Sigmoid colon (tissue), 7 donors: ENCODE results near the gene ATG9B. TPM values are rescaled to one million over a fixed set of nuclear protein-coding genes. Genes with fewer than 3 reads are reported as not detected.

Experiments used
- DNase-seq: peaks from one replicate; pipeline ENCODE4 v3.0.0-alpha.2; 2019
- H3K27ac ChIP-seq, 4 donors: fragments of 200-600 bp; sonication (generic); one replicate each; pipeline ENCODE4 v1.5.1; 2016 to 2019; ENCODE audit warnings: mild to moderate bottlenecking in 1 of 4
- H3K27me3 ChIP-seq, 3 donors: fragments of 200-600 bp; sonication (generic); one replicate each; pipeline ENCODE4 v1.5.1; 2019; ENCODE audit warnings: mild to moderate bottlenecking in 1 of 3
- H3K36me3 ChIP-seq, 4 donors: fragments of 200-600 bp; sonication (generic); one replicate each; pipeline ENCODE4 v1.5.1; 2016 to 2019
- H3K4me1 ChIP-seq, 4 donors: fragments of 200-600 bp; sonication (generic); one replicate each; pipeline ENCODE4 v1.5.1; 2017 to 2019
- H3K4me3 ChIP-seq, 4 donors: fragments of 200-600 bp; sonication (generic); one replicate each; pipeline ENCODE4 v1.5.1; 2017 to 2019; ENCODE audit warnings: mild to moderate bottlenecking in 2 of 4, moderate library complexity in 1 of 4
- H3K9me3 ChIP-seq, 4 donors: fragments of 200-600 bp in 3 of 4; sonication (generic) in 3 of 4; one replicate each; pipeline versions ENCODE4 v1.5.1 to v1.6.1; 2013 to 2019
- EP300 ChIP-seq, 4 donors: sonication (generic); formaldehyde crosslinking; IDR thresholded peaks; one replicate each; pipeline ENCODE4 v1.6.1; 2017; ENCODE audit warnings: antibody characterized with exemption in 4 of 4
- POLR2A ChIP-seq, 2 donors: fragments of 450-650 bp; IDR thresholded peaks; one replicate each; pipeline ENCODE4 v1.6.1; 2016; ENCODE audit warnings: antibody characterized with exemption in 2 of 2, mild to moderate bottlenecking in 2 of 2, moderate library complexity in 2 of 2
- POLR2AphosphoS5 ChIP-seq, 4 donors: sonication (generic); formaldehyde crosslinking; IDR thresholded peaks; one replicate each; pipeline ENCODE4 v1.6.1; 2017; ENCODE audit warnings: antibody characterized with exemption in 4 of 4
- WGBS, 2 donors: extraction: QIAGEN DNeasy Blood & Tissue Kit; methylation state at CpG; one replicate each; pipeline ENCODE4 v1.1.7; 2013; 5-methylcytosine and 5-hydroxymethylcytosine counted together
- intact Hi-C: fragments of 100-400 bp; cut with DNase I; formaldehyde crosslinking; loops from one replicate; pipeline ENCODE4 v1.15.1; 2023
- polyA plus RNA-seq, 3 donors: library from polyadenylated mRNA; stranded (reverse); fragments of 200-250 nt; gene quantifications; one replicate each; pipeline ENCODE4 v1.2.3, GENCODE V29; 2013
- total RNA-seq, 4 donors: library from RNA; depleted of rRNA; stranded (reverse); fragments of >200 nt; gene quantifications; one replicate each; pipeline ENCODE4 v1.1.0, GENCODE V29; 2016
- TF ChIP-seq, protein P1 (sequence below), 4 experiments: fragments of 450-650 bp in 3 of 4; fragments of 200-600 bp in 1 of 4; IDR thresholded peaks; one replicate each; pipeline ENCODE4 v1.5.1; 2016 to 2019; ENCODE audit warnings: antibody characterized with exemption in 4 of 4, mild to moderate bottlenecking in 3 of 4, moderate library complexity in 2 of 4
- donor health status: healthy with polysubstance abuse.
- donor health status: Bipolar disorder and iron deficiency.
- donor health status: healthy.

The ATG9B gene
- total and polyA plus RNA-seq, 7 donors: 1.2 to 1.6 TPM; not detected in 5

DNA sequence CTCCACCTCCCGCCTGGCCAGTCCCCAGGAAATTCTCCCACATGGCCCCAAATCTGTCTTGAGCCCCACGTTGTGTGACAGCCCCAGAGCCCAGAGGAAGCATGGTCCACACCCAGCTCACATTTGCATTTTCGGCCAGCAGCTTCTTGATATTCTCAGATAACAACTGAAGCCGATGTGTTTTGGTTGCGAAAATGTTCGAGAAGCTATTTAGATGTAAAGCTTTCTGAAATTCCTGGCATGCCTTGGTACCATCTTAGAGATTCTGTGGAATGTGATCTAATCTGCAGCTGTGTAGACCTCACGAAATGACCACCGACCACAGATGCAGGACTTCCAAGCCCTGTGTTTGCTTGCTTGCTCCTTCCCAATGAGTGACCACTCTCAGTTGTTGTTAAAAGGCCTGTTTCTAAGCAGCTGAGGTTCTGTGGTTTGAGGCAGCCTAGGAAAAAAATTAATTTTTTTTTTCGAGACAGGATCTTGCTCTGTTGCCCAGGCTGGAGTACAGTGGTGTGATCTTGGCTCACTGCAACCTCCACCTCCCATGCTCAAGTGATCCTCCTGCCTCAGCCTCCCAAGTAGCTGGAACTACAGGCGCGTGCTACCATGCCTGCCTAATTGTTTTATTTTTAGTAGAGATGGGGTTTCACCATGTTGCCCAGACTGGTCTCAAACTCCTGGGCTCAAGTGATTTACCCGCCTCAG is 43.9 kb upstream of the ATG9B start:
- 92 to 93% methylated on average over 12 of the region's 12 CpGs for whole genome bisulfite sequencing, 2 donors
- no peak overlapping the region for H3K27ac ChIP-seq
- TF ChIP-seq POLR2AphosphoS5 (IDR thresholded peaks at IDR 0.05) (no peak), POLR2A (IDR thresholded peaks at IDR 0.05) (no peak), EP300 (IDR thresholded peaks at IDR 0.05) (no peak)
- TF ChIP-seq, protein P1, sequence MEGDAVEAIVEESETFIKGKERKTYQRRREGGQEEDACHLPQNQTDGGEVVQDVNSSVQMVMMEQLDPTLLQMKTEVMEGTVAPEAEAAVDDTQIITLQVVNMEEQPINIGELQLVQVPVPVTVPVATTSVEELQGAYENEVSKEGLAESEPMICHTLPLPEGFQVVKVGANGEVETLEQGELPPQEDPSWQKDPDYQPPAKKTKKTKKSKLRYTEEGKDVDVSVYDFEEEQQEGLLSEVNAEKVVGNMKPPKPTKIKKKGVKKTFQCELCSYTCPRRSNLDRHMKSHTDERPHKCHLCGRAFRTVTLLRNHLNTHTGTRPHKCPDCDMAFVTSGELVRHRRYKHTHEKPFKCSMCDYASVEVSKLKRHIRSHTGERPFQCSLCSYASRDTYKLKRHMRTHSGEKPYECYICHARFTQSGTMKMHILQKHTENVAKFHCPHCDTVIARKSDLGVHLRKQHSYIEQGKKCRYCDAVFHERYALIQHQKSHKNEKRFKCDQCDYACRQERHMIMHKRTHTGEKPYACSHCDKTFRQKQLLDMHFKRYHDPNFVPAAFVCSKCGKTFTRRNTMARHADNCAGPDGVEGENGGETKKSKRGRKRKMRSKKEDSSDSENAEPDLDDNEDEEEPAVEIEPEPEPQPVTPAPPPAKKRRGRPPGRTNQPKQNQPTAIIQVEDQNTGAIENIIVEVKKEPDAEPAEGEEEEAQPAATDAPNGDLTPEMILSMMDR (IDR thresholded peaks at IDR 0.05): no peak
- no peak overlapping the region for H3K4me3 ChIP-seq
- H3K27me3 ChIP-seq: no peaks in the 10 kb centered on the region
- DNase-seq: no peak
- H3K36me3 ChIP-seq: peaks cover 37 to 98% (median 78%) of the 10 kb centered on the region in 4 donors
- intact Hi-C loops: no loop called here
- H3K4me1 ChIP-seq: peaks cover 0 to 8% (median 7%) of the 10 kb centered on the region in 4 donors
- H3K9me3 ChIP-seq: no peaks in the 10 kb centered on the region

DNA sequence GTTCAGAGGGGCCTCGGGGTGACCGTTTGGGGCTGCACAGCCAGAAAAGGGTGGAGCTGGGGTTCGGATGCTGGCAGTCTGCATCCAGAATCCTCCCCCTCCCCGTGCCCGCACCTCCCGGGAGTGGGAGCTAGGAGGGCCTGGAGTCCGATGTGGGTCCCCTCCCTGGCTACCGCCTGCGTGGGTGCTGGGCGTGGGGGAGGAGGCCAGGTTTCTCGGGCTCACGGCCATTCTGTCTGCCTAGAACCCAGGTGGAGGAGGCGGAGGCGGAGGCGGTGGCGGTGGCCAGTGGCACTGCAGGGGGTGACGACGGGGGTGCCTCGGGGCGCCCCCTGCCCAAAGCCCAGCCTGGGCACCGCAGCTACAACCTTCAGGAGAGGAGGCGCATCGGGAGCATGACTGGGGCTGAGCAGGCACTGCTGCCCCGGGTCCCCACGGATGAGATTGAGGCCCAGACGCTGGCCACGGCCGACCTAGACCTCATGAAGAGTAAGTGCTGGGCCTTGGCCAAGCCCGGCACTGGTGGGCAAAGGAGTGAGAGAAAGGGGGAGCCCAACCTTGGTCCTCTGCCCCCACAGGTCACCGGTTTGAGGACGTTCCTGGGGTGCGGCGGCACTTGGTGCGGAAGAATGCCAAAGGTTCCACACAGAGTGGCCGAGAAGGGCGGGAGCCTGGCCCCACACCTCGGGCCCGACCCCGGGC is 42.1 kb upstream of the ATG9B start:
- H3K27ac ChIP-seq: no peak overlapping the region
- intact Hi-C loops: no loop called here
- no peaks in the 10 kb centered on the region for H3K9me3 ChIP-seq
- H3K27me3 ChIP-seq: no peaks in the 10 kb centered on the region
- H3K4me3 ChIP-seq: no peak overlapping the region
- peaks cover 0 to 26% (median 25%) of the 10 kb centered on the region in 4 donors for H3K4me1 ChIP-seq
- DNase-seq: no peak
- WGBS, 2 donors: 93% methylated on average over 39 of the region's 39 CpGs
- TF ChIP-seq POLR2A (IDR thresholded peaks at IDR 0.05): no peak
- TF ChIP-seq POLR2AphosphoS5 (IDR thresholded peaks at IDR 0.05): no peak
- TF ChIP-seq EP300 (IDR thresholded peaks at IDR 0.05): no peak
- TF ChIP-seq, protein P1 (IDR thresholded peaks at IDR 0.05): no peak
- H3K36me3 ChIP-seq: peaks cover 34 to 80% (median 61%) of the 10 kb centered on the region in 4 donors

DNA sequence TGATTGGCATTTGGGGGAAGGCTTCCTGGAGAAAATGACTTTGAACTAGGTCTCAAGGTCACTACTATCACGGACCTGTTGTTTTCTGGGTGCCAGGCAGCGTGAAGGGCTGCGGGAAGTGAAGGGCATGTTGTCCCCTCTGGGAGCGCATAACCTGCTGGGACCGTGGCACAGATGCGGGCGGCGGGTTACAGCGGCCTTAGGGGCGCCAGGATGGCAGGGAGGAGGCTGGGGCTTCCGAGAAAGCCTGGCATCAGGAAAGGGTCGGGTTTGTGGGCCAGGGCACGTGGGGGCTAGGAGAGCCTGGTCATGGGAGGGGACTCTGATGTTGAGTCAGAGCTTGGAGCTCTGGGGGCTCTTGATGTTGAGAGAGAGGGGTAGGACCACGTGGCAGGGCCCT is 41.2 kb upstream of the ATG9B start:
- Histone ChIP-seq H3K27me3 (no peaks in the 10 kb centered on the region), H3K4me3 (no peak overlapping the region), H3K27ac (no peak overlapping the region), H3K36me3 (peaks cover 26 to 71% (median 52%) of the 10 kb centered on the region in 4 donors), H3K9me3 (no peaks in the 10 kb centered on the region), H3K4me1 (peaks cover 0 to 35% (median 34%) of the 10 kb centered on the region in 4 donors)
- 87 to 88% methylated on average over 14 of the region's 14 CpGs for WGBS, 2 donors
- TF ChIP-seq, protein P1 (IDR thresholded peaks at IDR 0.05): no peak
- TF ChIP-seq EP300 (IDR thresholded peaks at IDR 0.05) (no peak), POLR2A (IDR thresholded peaks at IDR 0.05) (no peak), POLR2AphosphoS5 (IDR thresholded peaks at IDR 0.05) (no peak)
- DNase-seq: no peak
- intact Hi-C loops: no loop called here

DNA sequence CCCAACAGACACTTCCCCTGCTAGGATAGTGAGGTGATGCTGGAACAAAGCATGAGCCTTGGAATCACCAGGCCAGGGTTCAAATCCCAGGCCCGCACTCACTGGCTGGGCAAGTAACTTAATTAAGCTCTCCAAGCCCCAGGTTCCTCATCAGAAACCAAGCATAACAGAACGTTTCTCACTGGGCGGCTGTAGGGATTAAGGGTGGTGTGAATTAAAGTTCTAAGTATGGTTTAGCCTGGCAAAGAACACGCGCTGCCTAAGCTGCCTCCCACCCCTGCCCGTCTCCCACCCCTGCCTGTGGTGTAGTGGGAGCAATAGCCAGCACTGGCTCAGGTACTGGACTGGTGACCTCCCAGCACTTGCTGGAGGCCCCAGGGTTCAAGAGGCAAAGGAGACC is 40.7 kb upstream of the ATG9B start:
- peaks cover 21 to 65% (median 47%) of the 10 kb centered on the region in 4 donors for H3K36me3 ChIP-seq

More for the DNA sequence above, 40.7 kb upstream of the ATG9B start:
- WGBS, 2 donors: 90 to 91% methylated on average over 6 of the region's 6 CpGs
- H3K4me1 ChIP-seq: peaks cover 0 to 40% (median 38%) of the 10 kb centered on the region in 4 donors
- no peaks in the 10 kb centered on the region for H3K9me3 ChIP-seq
- H3K27me3 ChIP-seq: no peaks in the 10 kb centered on the region
- intact Hi-C loops: no loop called here
- TF ChIP-seq, protein P1 (IDR thresholded peaks at IDR 0.05): no peak
- TF ChIP-seq POLR2AphosphoS5 (IDR thresholded peaks at IDR 0.05) (no peak), POLR2A (IDR thresholded peaks at IDR 0.05) (no peak), EP300 (IDR thresholded peaks at IDR 0.05) (no peak)
- peak overlapping the region in 1 of 4 donors; percentile 1 for H3K27ac ChIP-seq
- no peak for DNase-seq
- no peak overlapping the region for H3K4me3 ChIP-seq
